ENCODE data around the gene MAPK14. TPM values are rescaled to one million over a fixed set of nuclear protein-coding genes. Genes with fewer than 3 reads are reported as not detected.

Gene MAPK14
- total RNA-seq, 4 donors from 2014 or later = 85.2 to 201 (median 124) TPM

- intact Hi-C loops (cut with DNase I) = no loop called here
- H3K27me3 ChIP-seq = no peaks in the 10 kb centered on the region
- 72 to 78% methylated on average over 3 of the region's 3 CpGs for WGBS, 2 donors
- TF ChIP-seq POLR2A (IDR thresholded peaks at IDR 0.05) (no peak), CTCF (IDR thresholded peaks at IDR 0.05) (no peak)
- no peak overlapping the region for H3K27ac ChIP-seq
- H3K9me3 ChIP-seq = no peaks in the 10 kb centered on the region
- DNase-seq = no peak
- peaks cover 25 to 44% of the 10 kb centered on the region in 2 donors for H3K4me1 ChIP-seq
- no peaks in the 10 kb centered on the region for H3K36me3 ChIP-seq
- no peak overlapping the region for H3K4me3 ChIP-seq (replicated peaks in 1 of 3)
Observed at GRCh38 chr6:36067374-36068011, 39.9 kb downstream of the MAPK14 start.

- Histone ChIP-seq H3K27me3 (no peaks in the 10 kb centered on the region), H3K4me1 (peaks cover 25 to 44% of the 10 kb centered on the region in 2 donors), H3K9me3 (no peaks in the 10 kb centered on the region), H3K36me3 (no peaks in the 10 kb centered on the region), H3K4me3 (replicated peaks in 1 of 3) (no peak overlapping the region), H3K27ac (no peak overlapping the region)
- no peak for DNase-seq
- intact Hi-C loops (cut with DNase I) = no loop called here
- TF ChIP-seq POLR2A (IDR thresholded peaks at IDR 0.05) (no peak), CTCF (IDR thresholded peaks at IDR 0.05) (no peak)
Observed at GRCh38 chr6:36068012-36068392, 40.4 kb downstream of the MAPK14 start.

GRCh38 chr6:36068586-36068985, 41.0 kb downstream of the MAPK14 start:
- H3K27ac ChIP-seq = no peak overlapping the region
- intact Hi-C loops (cut with DNase I) = no loop called here
- no peaks in the 10 kb centered on the region for H3K27me3 ChIP-seq
- WGBS, 2 donors = 92 to 93% methylated on average over 3 of the region's 3 CpGs
- H3K4me1 ChIP-seq = peaks cover 25 to 44% of the 10 kb centered on the region in 2 donors
- DNase-seq = no peak
- TF ChIP-seq CTCF (IDR thresholded peaks at IDR 0.05) (no peak), POLR2A (IDR thresholded peaks at IDR 0.05) (no peak)
- H3K9me3 ChIP-seq = no peaks in the 10 kb centered on the region
- no peak overlapping the region for H3K4me3 ChIP-seq (replicated peaks in 1 of 3)
- H3K36me3 ChIP-seq = no peaks in the 10 kb centered on the region

GRCh38 chr6:36069573-36069972, 42.0 kb downstream of the MAPK14 start:
- no peaks in the 10 kb centered on the region for H3K27me3 ChIP-seq
- TF ChIP-seq POLR2A (IDR thresholded peaks at IDR 0.05) (no peak), CTCF (IDR thresholded peaks at IDR 0.05) (no peak)
- H3K4me3 ChIP-seq (replicated peaks in 1 of 3) = no peak overlapping the region
- 63 to 65% methylated on average over 1 of the region's 1 CpG for WGBS, 2 donors
- H3K9me3 ChIP-seq = no peaks in the 10 kb centered on the region
- DNase-seq = no peak
- H3K4me1 ChIP-seq = peaks cover 22 to 35% of the 10 kb centered on the region in 2 donors
- no peaks in the 10 kb centered on the region for H3K36me3 ChIP-seq
- H3K27ac ChIP-seq = no peak overlapping the region
- intact Hi-C loops (cut with DNase I) = no loop called here

- no peak for TF ChIP-seq POLR2A (IDR thresholded peaks at IDR 0.05)
- TF ChIP-seq CTCF (IDR thresholded peaks at IDR 0.05) = no peak
- no peaks in the 10 kb centered on the region for H3K27me3 ChIP-seq
- H3K36me3 ChIP-seq = no peaks in the 10 kb centered on the region
- DNase-seq = no peak
- WGBS, 2 donors = 84 to 86% methylated on average over 3 of the region's 3 CpGs
- H3K27ac ChIP-seq = no peak overlapping the region
- H3K4me1 ChIP-seq = peaks cover 15 to 29% of the 10 kb centered on the region in 2 donors
- H3K9me3 ChIP-seq = no peaks in the 10 kb centered on the region
- H3K4me3 ChIP-seq (replicated peaks in 1 of 3) = no peak overlapping the region
- intact Hi-C loops (cut with DNase I) = no loop called here
Observed at GRCh38 chr6:36070252-36070651, 42.6 kb downstream of the MAPK14 start.
